Tibial nerve (tissue), 4 donors: ENCODE data around the gene CA10. TPM values are rescaled to one million over a fixed set of nuclear protein-coding genes. Genes with fewer than 3 reads are reported as not detected.

Experiments used
- DNase-seq, 2 donors: peaks; one replicate each; pipeline ENCODE4 v3.0.0-alpha.2; 2019; ENCODE audit warnings: low spot score in 2 of 2
- H3K27ac ChIP-seq, 4 donors: fragments of 200-600 bp; sonication (generic) in 3 of 4; one replicate each; pipeline ENCODE4 v1.5.1; 2017 to 2019; ENCODE audit warnings: mild to moderate bottlenecking in 1 of 4
- H3K27me3 ChIP-seq, 2 donors: fragments of 200-600 bp; sonication (generic) in 1 of 2; one replicate each; pipeline versions ENCODE4 v1.5.1 to v1.6.0; 2017 to 2019
- H3K36me3 ChIP-seq, 3 donors: fragments of 200-600 bp; sonication (generic); one replicate each; pipeline ENCODE4 v1.5.1; 2018 to 2019
- H3K4me1 ChIP-seq, 4 donors: fragments of 200-600 bp; sonication (generic) in 3 of 4; one replicate each; pipeline ENCODE4 v1.5.1; 2017 to 2019
- H3K4me3 ChIP-seq, 4 donors: fragments of 200-600 bp; sonication (generic) in 3 of 4; one replicate each; pipeline ENCODE4 v1.5.1; 2017 to 2019; ENCODE audit warnings: mild to moderate bottlenecking in 1 of 4, moderate library complexity in 1 of 4
- H3K9me3 ChIP-seq, 4 donors: fragments of 200-600 bp; sonication (generic) in 3 of 4; one replicate each; pipeline ENCODE4 v1.5.1; 2017 to 2019
- CTCF ChIP-seq, 5 experiments: fragments of 200-600 bp in 3 of 5; fragments of 450-650 bp in 2 of 5; sonication (generic) in 3 of 5; IDR thresholded peaks; one replicate each; pipeline ENCODE4 v1.5.1; 2016 to 2019; ENCODE audit warnings: antibody characterized with exemption in 5 of 5, mild to moderate bottlenecking in 3 of 5, moderate library complexity in 2 of 5
- EP300 ChIP-seq, 2 donors: sonication (generic); formaldehyde crosslinking; IDR thresholded peaks; one replicate each; pipeline ENCODE4 v1.6.1; 2017; ENCODE audit warnings: antibody characterized with exemption in 2 of 2, mild to moderate bottlenecking in 1 of 2
- POLR2A ChIP-seq, 2 donors: fragments of 450-650 bp; IDR thresholded peaks; one replicate each; pipeline ENCODE4 v1.6.1; 2017; ENCODE audit warnings: antibody characterized with exemption in 2 of 2, mild to moderate bottlenecking in 2 of 2, moderate library complexity in 2 of 2
- WGBS, 2 donors: methylation state at CpG; one replicate each; pipeline ENCODE4 v1.1.5; 2018; 5-methylcytosine and 5-hydroxymethylcytosine counted together
- total RNA-seq, 4 donors: library from RNA; depleted of rRNA; stranded (reverse); fragments of >200 nt; gene quantifications; one replicate each; pipeline ENCODE4 v1.1.0, GENCODE V29; 2016

The CA10 gene
- total RNA-seq, 4 donors from 2014 or later, result not detected

GRCh38 chr17:51799240-51799639 lies 359.3 kb downstream of the CA10 start:
- Histone ChIP-seq H3K27ac (no peak overlapping the region), H3K4me1 (no peaks in the 10 kb centered on the region), H3K27me3 (no peaks in the 10 kb centered on the region), H3K36me3 (no peaks in the 10 kb centered on the region), H3K9me3 (no peaks in the 10 kb centered on the region), H3K4me3 (no peak overlapping the region)
- no peak for TF ChIP-seq CTCF (IDR thresholded peaks at IDR 0.05)
- TF ChIP-seq POLR2A (IDR thresholded peaks at IDR 0.05), result no peak
- TF ChIP-seq EP300 (IDR thresholded peaks at IDR 0.05), result no peak
- DNase-seq, result no peak

GRCh38 chr17:51797150-51797549 lies 361.4 kb downstream of the CA10 start:
- no peak for DNase-seq
- Histone ChIP-seq H3K27ac (no peak overlapping the region), H3K4me1 (no peaks in the 10 kb centered on the region), H3K27me3 (no peaks in the 10 kb centered on the region), H3K36me3 (no peaks in the 10 kb centered on the region), H3K9me3 (no peaks in the 10 kb centered on the region), H3K4me3 (no peak overlapping the region)
- 86 to 95% methylated on average over 14 of the region's 14 CpGs for WGBS, 2 donors
- TF ChIP-seq CTCF (IDR thresholded peaks at IDR 0.05), result no peak
- TF ChIP-seq POLR2A (IDR thresholded peaks at IDR 0.05), result no peak
- TF ChIP-seq EP300 (IDR thresholded peaks at IDR 0.05), result no peak

- DNase-seq, result no peak
- WGBS, 2 donors, result 90 to 94% methylated on average over 5 of the region's 5 CpGs
- Histone ChIP-seq H3K4me3 (no peak overlapping the region), H3K27ac (no peak overlapping the region), H3K9me3 (no peaks in the 10 kb centered on the region), H3K4me1 (no peaks in the 10 kb centered on the region), H3K27me3 (no peaks in the 10 kb centered on the region), H3K36me3 (no peaks in the 10 kb centered on the region)
- TF ChIP-seq POLR2A (IDR thresholded peaks at IDR 0.05), result no peak
- TF ChIP-seq EP300 (IDR thresholded peaks at IDR 0.05), result no peak
- no peak for TF ChIP-seq CTCF (IDR thresholded peaks at IDR 0.05)
Observed at GRCh38 chr17:51796026-51796425, 362.5 kb downstream of the CA10 start.

GRCh38 chr17:51795401-51795800 lies 363.1 kb downstream of the CA10 start:
- 31 to 55% methylated on average over 1 of the region's 1 CpG for WGBS, 2 donors

GRCh38 chr17:51794466-51794865 lies 364.0 kb downstream of the CA10 start:
- Histone ChIP-seq H3K27me3 (no peaks in the 10 kb centered on the region), H3K4me3 (no peak overlapping the region), H3K36me3 (no peaks in the 10 kb centered on the region), H3K9me3 (no peaks in the 10 kb centered on the region), H3K4me1 (no peaks in the 10 kb centered on the region), H3K27ac (no peak overlapping the region)
- no peak for DNase-seq
- TF ChIP-seq POLR2A (IDR thresholded peaks at IDR 0.05) (no peak), EP300 (IDR thresholded peaks at IDR 0.05) (no peak), CTCF (IDR thresholded peaks at IDR 0.05) (no peak)

More at GRCh38 chr17:51795401-51795800, 363.1 kb downstream of the CA10 start:
- no peak for DNase-seq
- Histone ChIP-seq H3K9me3 (no peaks in the 10 kb centered on the region), H3K27me3 (no peaks in the 10 kb centered on the region), H3K4me3 (no peak overlapping the region), H3K4me1 (no peaks in the 10 kb centered on the region), H3K27ac (no peak overlapping the region), H3K36me3 (no peaks in the 10 kb centered on the region)
- no peak for TF ChIP-seq CTCF (IDR thresholded peaks at IDR 0.05)
- TF ChIP-seq POLR2A (IDR thresholded peaks at IDR 0.05), result no peak
- TF ChIP-seq EP300 (IDR thresholded peaks at IDR 0.05), result no peak
